Left lung (tissue), 10 donors: ENCODE results near the gene KCNK3. TPM values are rescaled to one million over a fixed set of nuclear protein-coding genes. Genes with fewer than 3 reads are reported as not detected.
A peak's percentile ranks its signal among the peaks of the same experiment; 100 is the strongest.

Experiments used
- ATAC-seq: fragments of 200-7000 bp; cut with Tn5 transposase; one replicate; pipeline ENCODE4 v1.9.1; 2020; ENCODE audit warnings: moderate library complexity
- DNase-seq, 4 donors: peaks; one replicate each; pipeline ENCODE4 v3.0.0-alpha.2; 2013 to 2020
- H3K27ac ChIP-seq, 2 donors: fragments of 200-600 bp; sonication (generic) in 1 of 2; one replicate each; pipeline versions ENCODE4 v1.5.0 to v1.8.0; 2020 to 2021
- H3K27me3 ChIP-seq, 2 donors: fragments of 200-600 bp; sonication (generic) in 1 of 2; one replicate each; pipeline versions ENCODE4 v1.5.0 to v1.8.0; 2020 to 2021
- H3K36me3 ChIP-seq, 2 donors: fragments of 200-600 bp; sonication (generic) in 1 of 2; one replicate each; pipeline versions ENCODE4 v1.5.0 to v1.8.0; 2020 to 2021
- H3K4me1 ChIP-seq, 2 donors: fragments of 200-600 bp; one replicate each; pipeline ENCODE4 v1.8.0; 2021
- H3K4me3 ChIP-seq, 2 donors: fragments of 200-600 bp; sonication (generic) in 1 of 2; one replicate each; pipeline versions ENCODE4 v1.5.0 to v1.8.0; 2020 to 2021; ENCODE audit warnings: mild to moderate bottlenecking in 1 of 2
- H3K9me3 ChIP-seq, 2 donors: fragments of 200-600 bp; sonication (generic) in 1 of 2; one replicate each; pipeline versions ENCODE4 v1.5.0 to v1.8.0; 2020 to 2021
- intact Hi-C, 2 donors: fragments of 100-400 bp; cut with DNase I; formaldehyde crosslinking; loops; one replicate each; pipeline versions ENCODE4 v1.11.2 to v1.14.2; 2022
- polyA plus RNA-seq, 6 donors: library from polyadenylated mRNA; unstranded; fragments of 120-200 nt; gene quantifications; one replicate each; pipeline ENCODE4 v1.2.1, GENCODE V29; 2013; ENCODE audit not compliant: insufficient read length in 6 of 6
- total RNA-seq, 2 donors: library from RNA; stranded (reverse); fragmentation: NEBNext Ultra II Directional; extraction: Animal tissue kit (Norgen Biotek cat#: 25700); gene quantifications; one replicate each; pipeline ENCODE4 v1.2.1, GENCODE V29; 2021
- TF ChIP-seq, protein P1 (sequence below), 2 donors: fragments of 200-600 bp; sonication (generic) in 1 of 2; IDR thresholded peaks; one replicate each; pipeline versions ENCODE4 v1.5.0 to v1.8.0; 2021; ENCODE audit warnings: antibody characterized with exemption in 2 of 2
- donor health status: DM: no; HTN: yes; CAD: no.
- donor health status: DM: no; HTN: no; CAD: no.

KCNK3 gene
- total and polyA plus RNA-seq, 8 donors, result 17.8 to 34.9 (median 28.3) TPM

DNA sequence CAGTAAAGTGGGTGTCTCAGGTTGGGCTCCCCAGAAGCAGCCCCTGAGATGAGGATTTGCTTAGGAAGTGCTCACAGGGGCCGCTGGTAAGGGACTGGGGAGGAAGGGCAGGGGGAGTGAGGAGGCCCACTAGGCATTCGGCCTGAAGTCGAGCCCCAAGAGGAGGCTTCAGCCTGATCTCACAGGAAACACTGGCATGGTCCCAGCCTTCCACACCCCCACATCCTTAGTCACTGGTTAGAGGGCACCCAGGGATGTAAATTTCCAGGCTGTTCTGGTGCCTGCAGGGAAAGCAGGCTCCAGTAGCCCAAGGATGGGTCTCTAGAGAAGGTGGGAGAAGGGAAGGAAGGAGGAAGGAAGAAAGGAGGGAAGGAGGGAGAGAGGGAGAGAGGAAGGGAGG lies 22.4 kb upstream of the KCNK3 start:
- ATAC-seq, result no peak
- peak in 1 of 4 donors; percentile 29 for DNase-seq
- Histone ChIP-seq H3K27me3 (peaks cover 0 to 29% of the 10 kb centered on the region in 2 donors), H3K4me1 (no peaks in the 10 kb centered on the region), H3K9me3 (no peaks in the 10 kb centered on the region), H3K4me3 (no peak overlapping the region), H3K27ac (no peak overlapping the region), H3K36me3 (no peaks in the 10 kb centered on the region)
- TF ChIP-seq, protein P1, sequence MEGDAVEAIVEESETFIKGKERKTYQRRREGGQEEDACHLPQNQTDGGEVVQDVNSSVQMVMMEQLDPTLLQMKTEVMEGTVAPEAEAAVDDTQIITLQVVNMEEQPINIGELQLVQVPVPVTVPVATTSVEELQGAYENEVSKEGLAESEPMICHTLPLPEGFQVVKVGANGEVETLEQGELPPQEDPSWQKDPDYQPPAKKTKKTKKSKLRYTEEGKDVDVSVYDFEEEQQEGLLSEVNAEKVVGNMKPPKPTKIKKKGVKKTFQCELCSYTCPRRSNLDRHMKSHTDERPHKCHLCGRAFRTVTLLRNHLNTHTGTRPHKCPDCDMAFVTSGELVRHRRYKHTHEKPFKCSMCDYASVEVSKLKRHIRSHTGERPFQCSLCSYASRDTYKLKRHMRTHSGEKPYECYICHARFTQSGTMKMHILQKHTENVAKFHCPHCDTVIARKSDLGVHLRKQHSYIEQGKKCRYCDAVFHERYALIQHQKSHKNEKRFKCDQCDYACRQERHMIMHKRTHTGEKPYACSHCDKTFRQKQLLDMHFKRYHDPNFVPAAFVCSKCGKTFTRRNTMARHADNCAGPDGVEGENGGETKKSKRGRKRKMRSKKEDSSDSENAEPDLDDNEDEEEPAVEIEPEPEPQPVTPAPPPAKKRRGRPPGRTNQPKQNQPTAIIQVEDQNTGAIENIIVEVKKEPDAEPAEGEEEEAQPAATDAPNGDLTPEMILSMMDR (IDR thresholded peaks at IDR 0.05), result no peak
- intact Hi-C loops, result no loop called here

- no peaks in the 10 kb centered on the region for H3K4me1 ChIP-seq
- intact Hi-C loops, result no loop called here
- TF ChIP-seq, protein P1 (IDR thresholded peaks at IDR 0.05), result no peak
- H3K4me3 ChIP-seq, result no peak overlapping the region
- H3K27me3 ChIP-seq, result peaks cover 0 to 29% of the 10 kb centered on the region in 2 donors
- H3K9me3 ChIP-seq, result no peaks in the 10 kb centered on the region
- ATAC-seq (no peak), DNase-seq (peak in 1 of 4 donors; percentile 5)
- H3K36me3 ChIP-seq, result no peaks in the 10 kb centered on the region
- no peak overlapping the region for H3K27ac ChIP-seq
Observed at GRCh38 chr2:26670931-26671460, 21.5 kb upstream of the KCNK3 start.

DNA sequence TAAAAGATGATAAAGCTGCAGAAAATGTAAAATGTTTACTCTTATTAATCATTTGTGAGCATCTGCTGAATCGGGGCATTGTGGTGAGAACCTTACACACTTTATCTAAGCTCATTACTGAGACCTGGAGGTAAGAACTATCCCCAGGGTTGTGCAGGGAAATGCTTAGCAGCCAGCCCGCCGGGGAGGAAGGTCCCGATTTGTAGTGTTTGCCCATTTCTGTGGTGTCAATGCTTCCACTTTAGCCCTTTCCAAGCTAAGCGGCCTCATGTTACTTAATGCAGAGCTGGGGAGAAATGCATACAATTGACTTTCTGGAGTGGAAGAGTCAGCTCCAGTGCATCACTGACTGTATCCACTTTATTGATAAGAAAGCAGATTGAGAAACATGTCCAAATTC lies 20.8 kb upstream of the KCNK3 start:
- Histone ChIP-seq H3K36me3 (no peaks in the 10 kb centered on the region), H3K27ac (no peak overlapping the region), H3K27me3 (peaks cover 0 to 29% of the 10 kb centered on the region in 2 donors), H3K4me1 (no peaks in the 10 kb centered on the region), H3K9me3 (no peaks in the 10 kb centered on the region), H3K4me3 (no peak overlapping the region)
- DNase-seq (peak in 1 of 4 donors; percentile 4), ATAC-seq (no peak)
- TF ChIP-seq, protein P1 (IDR thresholded peaks at IDR 0.05), result no peak
- intact Hi-C loops, result no loop called here

GRCh38 chr2:26672112-26672817 lies 20.3 kb upstream of the KCNK3 start:
- no peaks in the 10 kb centered on the region for H3K4me1 ChIP-seq
- no peak overlapping the region for H3K27ac ChIP-seq
- intact Hi-C loops, result no loop called here
- H3K9me3 ChIP-seq, result no peaks in the 10 kb centered on the region
- TF ChIP-seq, protein P1 (IDR thresholded peaks at IDR 0.05), result no peak
- DNase-seq, result peak in 1 of 4 donors; percentile 21
- H3K27me3 ChIP-seq, result peaks cover 0 to 29% of the 10 kb centered on the region in 2 donors
- no peak for ATAC-seq
- H3K36me3 ChIP-seq, result no peaks in the 10 kb centered on the region
- no peak overlapping the region for H3K4me3 ChIP-seq

- Histone ChIP-seq H3K27me3 (peaks cover 0 to 29% of the 10 kb centered on the region in 2 donors), H3K36me3 (no peaks in the 10 kb centered on the region), H3K4me1 (no peaks in the 10 kb centered on the region), H3K4me3 (no peak overlapping the region), H3K9me3 (no peaks in the 10 kb centered on the region), H3K27ac (no peak overlapping the region)
- DNase-seq (peak in 1 of 4 donors; percentile 22), ATAC-seq (no peak)
- intact Hi-C loops, result no loop called here
- TF ChIP-seq, protein P1 (IDR thresholded peaks at IDR 0.05), result no peak
Observed at GRCh38 chr2:26672818-26673393, 19.6 kb upstream of the KCNK3 start.
